ENCODE data around the gene TCL1A. TPM values are rescaled to one million over a fixed set of nuclear protein-coding genes. Genes with fewer than 3 reads are reported as not detected.

Gene TCL1A
- total RNA-seq, 1 experiment from 2014 or later: not detected

- H3K4me1 Mint-ChIP-seq (ENCODE audit: low read depth, unreplicated experiment): no peaks in the 10 kb centered on the region
- H3K27ac Mint-ChIP-seq (ENCODE audit: unreplicated experiment): no peak within 1 kb of the TSS
- no peak for TF ChIP-seq CTCF (IDR thresholded peaks at IDR 0.05; ENCODE audit: unreplicated experiment)
- CTCF ChIA-PET: no interaction called here
- no peak within 1 kb of the TSS for H3K4me3 Mint-ChIP-seq (ENCODE audit: low read depth, unreplicated experiment)
- H3K36me3 Mint-ChIP-seq (ENCODE audit: insufficient read depth, unreplicated experiment): no peaks in the 10 kb centered on the region
- no peaks in the 10 kb centered on the region for H3K9me3 Mint-ChIP-seq (ENCODE audit: low read depth, unreplicated experiment)
- BruUV-seq (replicated peaks): no TSS peak
- H3K27me3 Mint-ChIP-seq (ENCODE audit: unreplicated experiment): peaks cover 61% of the 10 kb centered on the region
- intact Hi-C loops (cut with micrococcal nuclease; ENCODE audit: unreplicated experiment): no loop called here
- no peak for DNase-seq
These were observed 27.7 kb downstream of the TCL1A start, which contains the start of gene TCL1B for GRCh38 chr14:95685978-95686922. Gene TCL1B (plus strand): TSS chr14:95686426. CDS start chr14:95686468, 42 bp downstream.

GRCh38 chr14:95683793-95684192, 30.1 kb downstream of the TCL1A start:
- Mint-ChIP-seq H3K27ac (ENCODE audit: unreplicated experiment) (no peak overlapping the region), H3K9me3 (ENCODE audit: low read depth, unreplicated experiment) (no peaks in the 10 kb centered on the region), H3K4me3 (ENCODE audit: low read depth, unreplicated experiment) (no peak overlapping the region), H3K4me1 (ENCODE audit: low read depth, unreplicated experiment) (no peaks in the 10 kb centered on the region), H3K27me3 (ENCODE audit: unreplicated experiment) (peaks cover 46% of the 10 kb centered on the region), H3K36me3 (ENCODE audit: insufficient read depth, unreplicated experiment) (no peaks in the 10 kb centered on the region)
- BruUV-seq (replicated peaks): no TSS peak
- peak; percentile 51 for TF ChIP-seq CTCF (IDR thresholded peaks at IDR 0.05; ENCODE audit: unreplicated experiment)
- intact Hi-C loops (cut with micrococcal nuclease; ENCODE audit: unreplicated experiment): loop anchor here (1.0 to 5.0 kb wide), 2 partner anchors 71 to 122 kb away; no protein-coding TSS in a partner anchor
- DNase-seq: peak; percentile 42
- CTCF ChIA-PET: no interaction called here

GRCh38 chr14:95681153-95681552, 32.8 kb downstream of the TCL1A start:
- Mint-ChIP-seq H3K4me3 (ENCODE audit: low read depth, unreplicated experiment) (no peak overlapping the region), H3K9me3 (ENCODE audit: low read depth, unreplicated experiment) (no peaks in the 10 kb centered on the region), H3K27me3 (ENCODE audit: unreplicated experiment) (peaks cover 64% of the 10 kb centered on the region), H3K27ac (ENCODE audit: unreplicated experiment) (no peak overlapping the region), H3K4me1 (ENCODE audit: low read depth, unreplicated experiment) (no peaks in the 10 kb centered on the region), H3K36me3 (ENCODE audit: insufficient read depth, unreplicated experiment) (no peaks in the 10 kb centered on the region)
- intact Hi-C loops (cut with micrococcal nuclease; ENCODE audit: unreplicated experiment): loop anchor here (5.0 kb wide), 1 partner anchor 69 kb away; no protein-coding TSS in a partner anchor
- TF ChIP-seq CTCF (IDR thresholded peaks at IDR 0.05; ENCODE audit: unreplicated experiment): no peak
- no peak for DNase-seq
- BruUV-seq (replicated peaks): no TSS peak
- CTCF ChIA-PET: no interaction called here

- DNase-seq: no peak
- CTCF ChIA-PET: interaction anchor here (0.8 to 1.0 kb wide), 2 partner anchors 67 to 121 kb away, joined by 4 to 5 read pairs; no protein-coding TSS in a partner anchor
- no TSS peak for BruUV-seq (replicated peaks)
- Mint-ChIP-seq H3K4me3 (ENCODE audit: low read depth, unreplicated experiment) (no peak overlapping the region), H3K9me3 (ENCODE audit: low read depth, unreplicated experiment) (no peaks in the 10 kb centered on the region), H3K27ac (ENCODE audit: unreplicated experiment) (no peak overlapping the region), H3K27me3 (ENCODE audit: unreplicated experiment) (peaks cover 74% of the 10 kb centered on the region), H3K4me1 (ENCODE audit: low read depth, unreplicated experiment) (no peaks in the 10 kb centered on the region), H3K36me3 (ENCODE audit: insufficient read depth, unreplicated experiment) (no peaks in the 10 kb centered on the region)
- no peak for TF ChIP-seq CTCF (IDR thresholded peaks at IDR 0.05; ENCODE audit: unreplicated experiment)
- intact Hi-C loops (cut with micrococcal nuclease; ENCODE audit: unreplicated experiment): loop anchor here (5.0 kb wide), 1 partner anchor 68 kb away; no protein-coding TSS in a partner anchor
These were observed 33.8 kb downstream of the TCL1A start for GRCh38 chr14:95679998-95680735.
